ENCODE results near the gene ARRB1. TPM values are rescaled to one million over a fixed set of nuclear protein-coding genes. Genes with fewer than 3 reads are reported as not detected.

ARRB1 gene
- total and polyA plus RNA-seq, 9 of the 15 experiments (the other 6 are each of a cell fraction or from before 2014, with no cell fraction given) = 6.6 to 45.4 (median 28.5) TPM

DNA sequence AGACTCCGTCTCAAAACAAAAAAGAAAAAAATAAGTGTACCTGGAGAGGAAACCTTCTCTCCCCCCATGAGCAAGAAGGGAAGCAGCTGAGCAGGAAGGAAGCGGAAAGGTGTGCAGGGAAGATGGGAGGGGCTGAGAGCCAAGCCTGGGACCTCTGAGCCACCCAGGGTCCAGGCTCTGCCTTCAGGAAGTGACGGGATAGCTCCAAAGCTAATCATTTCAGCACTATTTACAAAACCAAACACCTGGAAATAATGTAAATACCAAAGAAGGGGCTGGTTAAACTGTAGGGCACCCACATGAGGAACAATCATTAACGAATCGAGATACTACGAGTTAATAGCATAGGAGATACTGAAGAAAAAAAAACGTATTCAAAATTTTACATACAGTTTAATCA lies 27.9 kb downstream of the ARRB1 start:
- POLR2A ChIA-PET = interaction anchor here (0.5 to 1.2 kb wide), 3 partner anchors 11 to 889 kb away, joined by 3 to 4 read pairs (median 4); no protein-coding TSS in a partner anchor
- Histone ChIP-seq H3K27ac (ENCODE audit: extremely low read depth, low read depth, low read length) (no peak overlapping the region), H3K27me3 (ENCODE audit: control insufficient read depth in 2 of 2, insufficient read depth in 2 of 2, low read length in 2 of 2) (no peaks in the 10 kb centered on the region), H3K4me3 (no peak overlapping the region), H3K9me1 (ENCODE audit: control insufficient read depth, insufficient read depth, low read length) (no peaks in the 10 kb centered on the region), H4K20me1 (replicated peaks; ENCODE audit: control insufficient read depth, insufficient read depth, low read length) (peaks cover 14% of the 10 kb centered on the region; the same call in 1 of the 2 replicates), H3K36me3 (ENCODE audit: control insufficient read depth, insufficient read depth, low read length) (peaks cover 25% of the 10 kb centered on the region; the same call in 2 of the 3 replicates), H3K9me3 (replicated peaks; ENCODE audit: control insufficient read depth, insufficient read depth, low read depth, low read length) (no peaks in the 10 kb centered on the region), H3K4me1 (replicated peaks in 1 of 2; ENCODE audit: control insufficient read depth in 2 of 2, insufficient read depth in 2 of 2, low read length in 2 of 2) (peaks cover 9 to 20% of the 10 kb centered on the region in 2 experiments; a peak in 4 of 5 replicates), H3K79me2 (ENCODE audit: control insufficient read depth, insufficient read depth, low read length) (peaks cover 20% of the 10 kb centered on the region), H3K4me2 (ENCODE audit: insufficient read depth, low read length) (no peak overlapping the region), H3K9ac (ENCODE audit: insufficient read depth in 1 of 2, low read depth in 2 of 2, low read length in 2 of 2) (no peak overlapping the region), H2AFZ (ENCODE audit: low read depth, low read length) (no peak overlapping the region)
- in situ Hi-C loops (cut with MboI) = no loop called here
- no peak for TF ChIP-seq TAL1 (IDR thresholded peaks at IDR 0.05)
- TF ChIP-seq GABPB2 (CRISPR knock-in tag; conservative IDR thresholded peaks at IDR 0.05) = no peak
- TF ChIP-seq HCFC1 (IDR thresholded peaks at IDR 0.05; ENCODE audit: low read depth, low read length) = no peak
- no peak for TF ChIP-seq HDGF (IDR thresholded peaks at IDR 0.05)
- WGBS (ENCODE audit: insufficient coverage, low coverage, missing lambda C conversion rate) = 68% methylated on average over 7 of the region's 7 CpGs
- CTCF ChIA-PET (ENCODE audit: low intra/inter-chr PET ratio) = no interaction called here
- no TSS peak for BruUV-seq (replicated peaks)
- FAIRE-seq = no peak
- no peak for DNase-seq (ENCODE audit: extremely low read depth in 1 of 4, low spot score in 3 of 4)
- no peak for ATAC-seq
- intact Hi-C loops (cut with micrococcal nuclease) = no loop called here

DNA sequence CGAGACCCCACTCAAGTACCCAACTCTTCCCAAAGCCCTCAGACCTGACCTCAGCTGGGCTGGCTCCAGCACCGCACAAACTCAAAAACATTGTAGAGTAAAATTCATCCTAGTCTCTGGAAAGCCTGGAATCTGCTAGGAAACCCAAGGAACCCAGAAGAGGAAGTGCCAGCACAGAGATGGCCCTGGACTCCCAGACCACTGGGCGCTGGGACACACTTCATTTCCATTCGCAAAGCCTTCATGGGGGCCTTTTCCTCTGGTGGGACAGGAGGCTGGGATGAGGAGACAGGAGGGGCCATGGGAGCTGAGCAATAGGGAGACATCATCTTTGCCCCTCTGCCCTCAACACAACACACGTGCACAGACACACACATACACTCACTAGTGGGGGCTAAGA lies 30.8 kb downstream of the ARRB1 start:
- Histone ChIP-seq H3K79me2 (ENCODE audit: control insufficient read depth, insufficient read depth, low read length) (peaks cover 10% of the 10 kb centered on the region; the same call in 2 of the 3 replicates), H3K9ac (ENCODE audit: insufficient read depth in 1 of 2, low read depth in 2 of 2, low read length in 2 of 2) (0 out of 4 replicates have a peak overlapping the region, but pooled peaks of 1 of the 2 experiments have one; percentile 2), H3K4me3 (no peak overlapping the region), H3K36me3 (ENCODE audit: control insufficient read depth, insufficient read depth, low read length) (peaks cover 20% of the 10 kb centered on the region; the same call in 2 of the 3 replicates), H3K27ac (ENCODE audit: extremely low read depth, low read depth, low read length) (no peak overlapping the region), H3K4me2 (ENCODE audit: insufficient read depth, low read length) (no peak overlapping the region), H3K27me3 (ENCODE audit: control insufficient read depth in 2 of 2, insufficient read depth in 2 of 2, low read length in 2 of 2) (no peaks in the 10 kb centered on the region), H2AFZ (ENCODE audit: low read depth, low read length) (no peak overlapping the region), H3K4me1 (replicated peaks in 1 of 2; ENCODE audit: control insufficient read depth in 2 of 2, insufficient read depth in 2 of 2, low read length in 2 of 2) (peaks cover 6 to 14% of the 10 kb centered on the region in 2 experiments; a peak in 2 of 5 replicates), H3K9me1 (ENCODE audit: control insufficient read depth, insufficient read depth, low read length) (no peaks in the 10 kb centered on the region), H4K20me1 (replicated peaks; ENCODE audit: control insufficient read depth, insufficient read depth, low read length) (peaks cover 14% of the 10 kb centered on the region), H3K9me3 (replicated peaks; ENCODE audit: control insufficient read depth, insufficient read depth, low read depth, low read length) (no peaks in the 10 kb centered on the region)
- intact Hi-C loops (cut with micrococcal nuclease) = no loop called here
- DNase-seq (ENCODE audit: extremely low read depth in 1 of 4, low spot score in 3 of 4) (no peak), FAIRE-seq (no peak), ATAC-seq (no peak)
- CTCF ChIA-PET (ENCODE audit: low intra/inter-chr PET ratio) = no interaction called here
- POLR2A ChIA-PET = no interaction called here
- in situ Hi-C loops (cut with MboI) = no loop called here
- 72% methylated on average over 4 of the region's 5 CpGs for WGBS (ENCODE audit: insufficient coverage, low coverage, missing lambda C conversion rate)
- BruUV-seq (replicated peaks) = no TSS peak
- TF ChIP-seq, protein P1, sequence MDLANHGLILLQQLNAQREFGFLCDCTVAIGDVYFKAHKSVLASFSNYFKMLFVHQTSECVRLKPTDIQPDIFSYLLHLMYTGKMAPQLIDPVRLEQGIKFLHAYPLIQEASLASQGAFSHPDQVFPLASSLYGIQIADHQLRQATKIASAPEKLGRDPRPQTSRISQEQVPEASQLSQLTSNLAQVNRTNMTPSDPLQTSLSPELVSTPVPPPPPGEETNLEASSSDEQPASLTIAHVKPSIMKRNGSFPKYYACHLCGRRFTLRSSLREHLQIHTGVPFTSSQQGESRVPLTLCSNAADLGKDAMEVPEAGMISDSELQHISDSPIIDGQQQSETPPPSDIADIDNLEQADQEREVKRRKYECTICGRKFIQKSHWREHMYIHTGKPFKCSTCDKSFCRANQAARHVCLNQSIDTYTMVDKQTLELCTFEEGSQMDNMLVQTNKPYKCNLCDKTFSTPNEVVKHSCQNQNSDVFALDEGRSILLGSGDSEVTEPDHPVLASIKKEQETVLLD (IDR thresholded peaks at IDR 0.05) = no peak
